ENCODE measurements around the gene PBX4.

PBX4 gene

GRCh38 chr19:19546751-19547162, 71.7 kb downstream of the PBX4 start:
- no peak for FAIRE-seq
- no peak for DNase-seq (ENCODE audit: insufficient read length, low spot score)

GRCh38 chr19:19545707-19546106, 72.8 kb downstream of the PBX4 start:
- no peak for FAIRE-seq
- TF ChIP-seq SPI1 (IDR thresholded peaks at IDR 0.05; ENCODE audit: low read depth, low read length) (no peak), TAF1 (IDR thresholded peaks at IDR 0.05; ENCODE audit: low read depth, low read length) (no peak), POLR2A (IDR thresholded peaks at IDR 0.05; ENCODE audit: low read depth, low read length) (no peak), POLR2AphosphoS5 (IDR thresholded peaks at IDR 0.05; ENCODE audit: low read depth, low read length) (no peak), POU2F2 (IDR thresholded peaks at IDR 0.05; ENCODE audit: low read depth, low read length) (no peak), PAX5 (IDR thresholded peaks at IDR 0.05; ENCODE audit: insufficient read depth, low read length, severe bottlenecking) (no peak)

More at GRCh38 chr19:19546751-19547162, 71.7 kb downstream of the PBX4 start:
- TF ChIP-seq TAF1 (IDR thresholded peaks at IDR 0.05; ENCODE audit: low read depth, low read length) (no peak), POLR2AphosphoS5 (IDR thresholded peaks at IDR 0.05; ENCODE audit: low read depth, low read length) (no peak), POU2F2 (IDR thresholded peaks at IDR 0.05; ENCODE audit: low read depth, low read length) (no peak), POLR2A (IDR thresholded peaks at IDR 0.05; ENCODE audit: low read depth, low read length) (no peak), SPI1 (IDR thresholded peaks at IDR 0.05; ENCODE audit: low read depth, low read length) (no peak), PAX5 (IDR thresholded peaks at IDR 0.05; ENCODE audit: insufficient read depth, low read length, severe bottlenecking) (no peak)

GRCh38 chr19:19544954-19545591, 73.4 kb downstream of the PBX4 start:
- TF ChIP-seq POLR2AphosphoS5 (IDR thresholded peaks at IDR 0.05; ENCODE audit: low read depth, low read length) (no peak), SPI1 (IDR thresholded peaks at IDR 0.05; ENCODE audit: low read depth, low read length) (no peak), POLR2A (IDR thresholded peaks at IDR 0.05; ENCODE audit: low read depth, low read length) (no peak), PAX5 (IDR thresholded peaks at IDR 0.05; ENCODE audit: insufficient read depth, low read length, severe bottlenecking) (no peak)
- FAIRE-seq (no peak), DNase-seq (ENCODE audit: insufficient read length, low spot score) (no peak)

More at GRCh38 chr19:19545707-19546106, 72.8 kb downstream of the PBX4 start:
- DNase-seq (ENCODE audit: insufficient read length, low spot score), result no peak

- DNase-seq (ENCODE audit: insufficient read length, low spot score) (no peak), FAIRE-seq (no peak)
- TF ChIP-seq POLR2AphosphoS5 (IDR thresholded peaks at IDR 0.05; ENCODE audit: low read depth, low read length), result no peak
- no peak for TF ChIP-seq POLR2A (IDR thresholded peaks at IDR 0.05; ENCODE audit: low read depth, low read length)
- no peak for TF ChIP-seq TAF1 (IDR thresholded peaks at IDR 0.05; ENCODE audit: low read depth, low read length)
- no peak for TF ChIP-seq PAX5 (IDR thresholded peaks at IDR 0.05; ENCODE audit: insufficient read depth, low read length, severe bottlenecking)
- no peak for TF ChIP-seq POU2F2 (IDR thresholded peaks at IDR 0.05; ENCODE audit: low read depth, low read length)
- no peak for TF ChIP-seq SPI1 (IDR thresholded peaks at IDR 0.05; ENCODE audit: low read depth, low read length)
These were observed 74.1 kb downstream of the PBX4 start for GRCh38 chr19:19544257-19544953.

GRCh38 chr19:19543640-19544039, 74.8 kb downstream of the PBX4 start:
- TF ChIP-seq TAF1 (IDR thresholded peaks at IDR 0.05; ENCODE audit: low read depth, low read length), result no peak
- no peak for TF ChIP-seq SPI1 (IDR thresholded peaks at IDR 0.05; ENCODE audit: low read depth, low read length)
- no peak for TF ChIP-seq POLR2AphosphoS5 (IDR thresholded peaks at IDR 0.05; ENCODE audit: low read depth, low read length)
- TF ChIP-seq POU2F2 (IDR thresholded peaks at IDR 0.05; ENCODE audit: low read depth, low read length), result no peak
- no peak for TF ChIP-seq POLR2A (IDR thresholded peaks at IDR 0.05; ENCODE audit: low read depth, low read length)
- TF ChIP-seq PAX5 (IDR thresholded peaks at IDR 0.05; ENCODE audit: insufficient read depth, low read length, severe bottlenecking), result no peak
- no peak for DNase-seq (ENCODE audit: insufficient read length, low spot score)
- no peak for FAIRE-seq

GRCh38 chr19:19543101-19543500, 75.4 kb downstream of the PBX4 start:
- TF ChIP-seq SPI1 (IDR thresholded peaks at IDR 0.05; ENCODE audit: low read depth, low read length) (no peak), PAX5 (IDR thresholded peaks at IDR 0.05; ENCODE audit: insufficient read depth, low read length, severe bottlenecking) (no peak), POU2F2 (IDR thresholded peaks at IDR 0.05; ENCODE audit: low read depth, low read length) (no peak), POLR2A (IDR thresholded peaks at IDR 0.05; ENCODE audit: low read depth, low read length) (no peak)
- FAIRE-seq, result no peak
- no peak for DNase-seq (ENCODE audit: insufficient read length, low spot score)

- TF ChIP-seq POLR2AphosphoS5 (IDR thresholded peaks at IDR 0.05; ENCODE audit: low read depth, low read length) (no peak), SPI1 (IDR thresholded peaks at IDR 0.05; ENCODE audit: low read depth, low read length) (no peak)
- DNase-seq (ENCODE audit: insufficient read length, low spot score), result no peak
- no peak for FAIRE-seq
These were observed 76.0 kb downstream of the PBX4 start for GRCh38 chr19:19542507-19542906.

GRCh38 chr19:19541616-19542015, 76.9 kb downstream of the PBX4 start:
- no peak for FAIRE-seq

GRCh38 chr19:19540715-19541515, 77.6 kb downstream of the PBX4 start:
- peak; percentile 69 for DNase-seq (ENCODE audit: insufficient read length, low spot score)
- TF ChIP-seq POU2F2 (IDR thresholded peaks at IDR 0.05; ENCODE audit: low read depth, low read length) (no peak), SPI1 (IDR thresholded peaks at IDR 0.05; ENCODE audit: low read depth, low read length) (no peak)
- no peak for FAIRE-seq

More at GRCh38 chr19:19541616-19542015, 76.9 kb downstream of the PBX4 start:
- TF ChIP-seq POLR2A (IDR thresholded peaks at IDR 0.05; ENCODE audit: low read depth, low read length) (no peak), SPI1 (IDR thresholded peaks at IDR 0.05; ENCODE audit: low read depth, low read length) (no peak), POLR2AphosphoS5 (IDR thresholded peaks at IDR 0.05; ENCODE audit: low read depth, low read length) (no peak)
- no peak for DNase-seq (ENCODE audit: insufficient read length, low spot score)
